HepG2 (cell line): Measurements from ENCODE around the gene PPP6R2. TPM values are rescaled to one million over a fixed set of nuclear protein-coding genes. Genes with fewer than 3 reads are reported as not detected.

ENCODE experiments used
- ATAC-seq: fragments of 200-7000 bp; cut with Tn5 transposase; 3 replicates; pipeline ENCODE4 v1.9.1; 2020; ENCODE audit warnings: mild to moderate bottlenecking, moderate library complexity
- BruUV-seq: library from RNA; stranded (reverse); fragments of 400-500 nt; replicated peaks from 2 replicates; lab custom pipeline; 2021; lab: Mats Ljungman, UMichigan
- CTCF ChIA-PET: fragments of 300-600 bp; formaldehyde crosslinking; extraction: SDS; loops from one replicate; lab custom pipeline; 2021; ENCODE audit warnings: low total read pairs, inconsistent platforms, low intra/inter-chr PET ratio; lab: Yijun Ruan, JAX
- POLR2A ChIA-PET: fragments of 350-600 bp; sonication (Branson Sonifier 250); formaldehyde crosslinking; loops from one replicate; lab custom pipeline; 2020; ENCODE audit warnings: antibody characterized with exemption, inconsistent platforms; lab: Yijun Ruan, JAX
- DNase-seq: peaks from one replicate; pipeline ENCODE4 v3.0.0-alpha.2; 2015; ENCODE audit warnings: low spot score
- FAIRE-seq: peaks from 3 replicates; lab custom pipeline; 2011; peaks lifted over from hg19 to GRCh38; lab: Jason Lieb, UNC
- H2AFZ ChIP-seq: one replicate; pipeline ENCODE4 v1.6.1; 2011; ENCODE audit warnings: low read length, inconsistent platforms
- H3K27ac ChIP-seq: fragments of 300-600 bp; 3 replicates; pipeline ENCODE4 v1.8.0; 2011; ENCODE audit warnings: mixed run types, mild to moderate bottlenecking, mixed read lengths, low read length, inconsistent platforms; ENCODE audit not compliant: insufficient read depth; ENCODE audit errors: extremely low read length
- H3K27me3 ChIP-seq, 2 experiments: fragments of 200-600 bp in 1 of 2; 2 replicates in 1 of 2; 3 replicates in 1 of 2; pipeline versions ENCODE4 v1.6.0 to v1.8.0; 2011; ENCODE audit warnings: low read length in 2 of 2, mild to moderate bottlenecking in 2 of 2, moderate library complexity in 2 of 2, inconsistent platforms in 1 of 2; ENCODE audit not compliant: insufficient read depth in 2 of 2, control insufficient read depth in 1 of 2
- H3K36me3 ChIP-seq, 2 experiments: fragments of 200-600 bp in 1 of 2; replicated peaks in 1 of 2; 2 replicates in 1 of 2; 3 replicates in 1 of 2; pipeline versions ENCODE4 v1.5.1 to v1.8.0; 2011; ENCODE audit warnings: low read length in 2 of 2, inconsistent platforms in 1 of 2; ENCODE audit not compliant: insufficient read depth in 2 of 2, control insufficient read depth in 1 of 2
- H3K4me1 ChIP-seq: 2 replicates; pipeline ENCODE4 v1.5.1; 2012; ENCODE audit warnings: low read length, inconsistent platforms; ENCODE audit not compliant: insufficient read depth
- H3K4me2 ChIP-seq: 2 replicates; pipeline ENCODE4 v1.6.0; 2011; ENCODE audit warnings: low read depth, low read length, inconsistent platforms
- H3K4me3 ChIP-seq, 3 experiments: fragments of 200-600 bp in 1 of 3; sonication (generic), shearing (Covaris generic) in 1 of 3; replicated peaks in 1 of 3; 2 replicates each; pipeline ENCODE4 v1.5.1; 2011 to 2016; ENCODE audit warnings: low read length in 3 of 3, inconsistent platforms in 2 of 3, low read depth in 2 of 3, mild to moderate bottlenecking in 2 of 3, control low read depth in 1 of 3, mixed read lengths in 1 of 3; ENCODE audit not compliant: insufficient read depth in 1 of 3
- H3K79me2 ChIP-seq: one replicate; pipeline ENCODE4 v1.6.1; 2011; ENCODE audit warnings: low read length, inconsistent platforms; ENCODE audit not compliant: insufficient read depth
- H3K9ac ChIP-seq: 2 replicates; pipeline ENCODE4 v1.6.0; 2011; ENCODE audit warnings: mild to moderate bottlenecking, low read depth, low read length, inconsistent platforms; ENCODE audit not compliant: insufficient read depth
- H3K9me3 ChIP-seq: 2 replicates; pipeline ENCODE4 v1.5.1; 2012; ENCODE audit warnings: mild to moderate bottlenecking, low read length
- H4K20me1 ChIP-seq: 2 replicates; pipeline ENCODE4 v1.6.0; 2011; ENCODE audit warnings: inconsistent platforms, mild to moderate bottlenecking, low read length, moderate library complexity; ENCODE audit not compliant: insufficient read depth
- ARNT ChIP-seq: fragments of 450-650 bp; IDR thresholded peaks from 2 replicates; pipeline ENCODE4 v1.6.1; 2017
- BCL6 ChIP-seq: IDR thresholded peaks from 2 replicates; pipeline ENCODE4 v1.6.1; 2016; ENCODE audit warnings: missing genetic modification reagents, missing compliant biosample characterization
- MTF1 ChIP-seq: sonication (generic); formaldehyde crosslinking; IDR thresholded peaks from 2 replicates; pipeline ENCODE4 v1.5.0; 2020; ENCODE audit warnings: missing genetic modification reagents
- NFKB2 ChIP-seq: sonication (generic); formaldehyde crosslinking; IDR thresholded peaks from 2 replicates; pipeline ENCODE4 v1.4.0; 2020; ENCODE audit warnings: missing genetic modification reagents, borderline replicate concordance
- NR1H2 ChIP-seq: sonication (generic); formaldehyde crosslinking; IDR thresholded peaks from 2 replicates; pipeline ENCODE4 v1.8.1; 2022; ENCODE audit warnings: low read depth, missing genetic modification reagents, borderline replicate concordance
- NR3C1 ChIP-seq: sonication (generic); formaldehyde crosslinking; IDR thresholded peaks from 2 replicates; pipeline ENCODE4 v1.4.0; 2020; ENCODE audit warnings: missing genetic modification reagents
- TERF1 ChIP-seq: sonication (generic); formaldehyde crosslinking; IDR thresholded peaks from 2 replicates; pipeline ENCODE4 v1.8.0; 2022; ENCODE audit warnings: mild to moderate bottlenecking, missing genetic modification reagents, moderate library complexity
- TOE1 ChIP-seq: sonication (generic); formaldehyde crosslinking; IDR thresholded peaks from 2 replicates; pipeline ENCODE4 v1.4.0; 2020; ENCODE audit warnings: mild to moderate bottlenecking, missing genetic modification reagents
- ZNF44 ChIP-seq: sonication (generic); formaldehyde crosslinking; IDR thresholded peaks from 2 replicates; pipeline ENCODE4 v1.5.1; 2020; ENCODE audit warnings: mild to moderate bottlenecking, missing genetic modification reagents
- ZNF773 ChIP-seq: sonication (generic); formaldehyde crosslinking; IDR thresholded peaks from 2 replicates; pipeline ENCODE4 v1.4.0; 2020; ENCODE audit warnings: missing genetic modification reagents, borderline replicate concordance
- ZNF792 ChIP-seq: IDR thresholded peaks from 2 replicates; pipeline ENCODE4 v1.6.1; 2016
- ZNF83 ChIP-seq: sonication (generic); formaldehyde crosslinking; IDR thresholded peaks from 2 replicates; pipeline ENCODE4 v1.4.0; 2020; ENCODE audit warnings: missing genetic modification reagents, mild to moderate bottlenecking, borderline replicate concordance
- ZSCAN9 ChIP-seq: IDR thresholded peaks from 2 replicates; pipeline ENCODE4 v1.6.1; 2016; ENCODE audit warnings: borderline replicate concordance
- WGBS: methylation state at CpG from one replicate; pipeline ENCODE4 v1.1.6; 2017; ENCODE audit warnings: low lambda C conversion rate; 5-methylcytosine and 5-hydroxymethylcytosine counted together
- in situ Hi-C: cut with HindIII; loops from 2 replicates; pipeline ENCODE4 v1.10.0; 2017; ENCODE audit warnings: low pct_unique_long_range_greater_than_20kb; ENCODE audit not compliant: extremely low pct_ligation_motif_present
- intact Hi-C: fragments of 100-400 bp; cut with micrococcal nuclease; formaldehyde crosslinking; loops from one replicate; pipeline ENCODE4 v1.10.0; 2022; ENCODE audit not compliant: unreplicated experiment
- polyA plus RNA-seq, 8 experiments: library from polyadenylated mRNA; depleted of rRNA in 3 of 8; stranded (reverse) in 7 of 8; unstranded in 1 of 8; fragments of >200 nt; fragmentation: Illumina TruSeq in 4 of 8; extraction: Trizol in 4 of 8; gene quantifications; 2 replicates each; pipeline versions ENCODE4 v1.2.1 to v1.2.3, GENCODE V29; 2011 to 2016; ENCODE audit warnings: low read depth in 4 of 8, missing spikeins in 1 of 8, mixed read lengths in 1 of 8; ENCODE audit not compliant: insufficient read depth in 1 of 8
- total RNA-seq, 5 experiments: library from RNA; depleted of rRNA; stranded (reverse); fragments of >200 nt; fragmentation: Illumina TruSeq; extraction: Trizol; gene quantifications; 2 replicates each; pipeline ENCODE4 v1.2.3, GENCODE V29; 2016; ENCODE audit warnings: low read depth in 1 of 5
- TF ChIP-seq, protein P1 (sequence below): IDR thresholded peaks from 2 replicates; pipeline ENCODE4 v1.6.1; 2016; ENCODE audit warnings: missing biosample characterization, missing genetic modification reagents, low read depth

Gene PPP6R2
- total and polyA plus RNA-seq, 2 of the 13 experiments (the other 11 are each of a cell fraction or from before 2014, with no cell fraction given) = 55.0 to 102 TPM

DNA sequence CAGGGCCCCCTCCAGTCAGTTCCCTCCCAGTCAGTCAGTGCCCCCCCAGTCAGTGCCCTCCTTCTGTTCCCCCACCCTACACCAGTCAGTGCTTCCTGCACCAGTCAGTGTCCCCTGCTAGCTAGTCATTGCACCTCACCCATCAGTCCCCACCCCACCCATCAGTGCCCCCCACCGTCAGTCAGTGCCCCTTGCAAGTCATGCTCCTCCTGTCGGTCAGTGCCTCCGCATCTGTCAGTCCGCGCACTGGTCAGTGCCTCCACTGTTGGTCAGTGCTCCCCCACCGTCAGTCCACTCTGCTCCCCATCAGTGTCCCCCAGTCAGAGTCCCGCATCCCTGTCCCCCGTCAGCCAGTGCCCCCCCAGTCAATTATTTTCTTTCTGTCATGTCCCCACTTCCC lies 3.3 kb downstream of the PPP6R2 start:
- POLR2A ChIA-PET = no interaction called here
- Histone ChIP-seq H2AFZ (no peak overlapping the region), H3K36me3 (no peaks in the 10 kb centered on the region), H3K27ac (no peak overlapping the region), H3K4me1 (peaks cover 33% of the 10 kb centered on the region), H4K20me1 (peaks cover 9% of the 10 kb centered on the region; the same call in 1 of the 2 replicates), H3K4me2 (peak overlapping the region; percentile 49), H3K27me3 (no peaks in the 10 kb centered on the region), H3K9ac (no peak overlapping the region), H3K79me2 (peaks cover 24% of the 10 kb centered on the region), H3K4me3 (no peak overlapping the region; a peak in 1 of 6 replicates), H3K9me3 (no peaks in the 10 kb centered on the region)
- ATAC-seq (no peak), FAIRE-seq (no peak), DNase-seq (no peak)
- no peak for TF ChIP-seq TOE1 (CRISPR knock-in tag)
- TF ChIP-seq ZNF773 (CRISPR knock-in tag) = no peak
- TF ChIP-seq ZNF792 (CRISPR knock-in tag) = no peak
- no peak for TF ChIP-seq NR3C1 (CRISPR knock-in tag)
- TF ChIP-seq ZNF83 (CRISPR knock-in tag) = no peak
- TF ChIP-seq BCL6 (CRISPR knock-in tag) = no peak
- TF ChIP-seq ARNT = no peak
- no peak for TF ChIP-seq TERF1 (CRISPR knock-in tag)
- TF ChIP-seq, protein P1, sequence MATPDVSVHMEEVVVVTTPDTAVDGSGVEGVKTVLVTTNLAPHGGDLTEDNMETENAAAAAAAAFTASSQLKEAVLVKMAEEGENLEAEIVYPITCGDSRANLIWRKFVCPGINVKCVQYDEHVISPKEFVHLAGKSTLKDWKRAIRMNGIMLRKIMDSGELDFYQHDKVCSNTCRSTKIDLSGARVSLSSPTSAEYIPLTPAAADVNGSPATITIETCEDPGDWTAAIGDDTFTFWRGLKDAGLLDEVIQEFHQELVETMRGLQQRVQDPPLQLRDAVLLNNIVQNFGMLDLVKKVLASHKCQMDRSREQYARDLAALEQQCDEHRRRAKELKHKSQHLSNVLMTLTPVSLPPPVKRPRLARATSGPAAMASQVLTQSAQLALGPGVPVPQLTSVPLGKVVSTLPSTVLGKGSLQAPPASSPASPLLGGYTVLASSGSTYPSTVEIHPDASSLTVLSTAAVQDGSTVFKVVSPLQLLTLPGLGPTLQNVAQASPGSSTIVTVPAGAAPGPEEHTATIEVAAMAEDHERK (CRISPR knock-in tag) = no peak
- no peak for TF ChIP-seq NFKB2 (CRISPR knock-in tag)
- no peak for TF ChIP-seq ZSCAN9 (CRISPR knock-in tag)
- TF ChIP-seq MTF1 (CRISPR knock-in tag) = no peak
- TF ChIP-seq NR1H2 (CRISPR knock-in tag) = no peak
- TF ChIP-seq ZNF44 (CRISPR knock-in tag) = no peak
- in situ Hi-C loops (no loop called here), intact Hi-C loops (no loop called here)
- CTCF ChIA-PET = no interaction called here
- WGBS = 85% methylated on average over 8 of the region's 8 CpGs
- no TSS peak for BruUV-seq
